Activated CD4-positive, alpha-beta T cell treated with anti-CD3 and anti-CD28 coated beads, Interleukin-2, amount 50 U/mL, for 16 hours (primary cell): ENCODE data around the gene TRIM21.
"Not testable (repeated sequence)": the region's sequence is repeated elsewhere in the genome, so short reads cannot be mapped to it uniquely, and the experiment has no call there.

Experiments used
- DNase-seq: peaks from one replicate; pipeline ENCODE4 v3.0.0-alpha.2; 2020

Gene TRIM21

DNA sequence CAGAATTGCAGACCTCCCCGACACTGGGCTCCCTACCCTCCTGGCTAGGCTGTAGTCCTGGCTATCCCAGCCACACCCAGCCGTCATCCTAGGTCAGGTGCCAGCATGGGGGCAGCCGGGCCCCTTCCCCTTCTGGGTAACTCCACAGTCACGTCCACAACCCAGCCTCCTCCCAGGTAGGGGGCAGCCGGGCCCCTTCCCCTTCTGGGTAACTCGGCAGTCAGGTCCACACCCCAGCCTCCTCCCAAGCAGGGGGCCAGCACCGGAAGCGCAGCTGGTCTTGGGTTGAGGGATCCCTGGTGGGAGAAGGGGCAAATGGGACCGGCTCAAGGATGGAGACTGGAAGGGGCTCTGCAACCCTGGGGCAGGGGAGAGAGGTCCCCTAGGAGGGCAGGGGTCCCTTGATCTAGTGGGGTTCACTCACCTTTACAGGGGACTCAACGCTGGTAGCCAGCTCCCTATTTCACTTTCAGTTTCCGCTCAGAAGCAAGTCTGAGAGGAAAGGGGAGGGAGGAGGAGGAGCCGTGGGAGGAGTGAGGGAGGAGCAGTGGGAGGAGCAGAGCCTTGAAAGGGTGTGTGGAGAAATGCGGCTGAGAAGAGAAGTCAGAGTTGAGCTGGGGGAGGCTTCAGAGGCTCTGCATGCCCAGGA lies at the start of gene TRIM21:
Gene TRIM21 (minus strand): TSS at position 494 of the 649 bp plus-strand sequence. CDS start 3,293 bp downstream, outside the sequence.
- peak; percentile 91 for DNase-seq

DNA sequence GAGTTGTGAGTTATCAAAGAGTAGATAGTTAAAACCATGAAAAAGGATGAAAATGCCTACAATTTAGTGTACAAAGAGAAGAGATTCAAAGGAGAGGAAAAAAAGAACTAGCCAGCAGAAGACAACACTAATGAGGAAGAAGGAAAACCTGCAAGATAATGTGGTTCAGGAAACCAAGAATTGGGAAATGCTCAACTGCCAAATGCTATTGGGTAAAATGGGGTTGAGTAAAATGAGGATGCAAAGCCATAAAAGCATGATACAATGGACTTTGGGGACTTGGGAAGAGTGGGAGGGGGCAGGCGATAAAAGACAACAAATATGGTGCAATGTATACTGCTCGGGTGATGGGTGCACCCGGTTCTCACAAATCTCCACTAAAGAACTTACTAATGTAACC lies 48.0 kb upstream of the TRIM21 start:
- DNase-seq = no peak

DNA sequence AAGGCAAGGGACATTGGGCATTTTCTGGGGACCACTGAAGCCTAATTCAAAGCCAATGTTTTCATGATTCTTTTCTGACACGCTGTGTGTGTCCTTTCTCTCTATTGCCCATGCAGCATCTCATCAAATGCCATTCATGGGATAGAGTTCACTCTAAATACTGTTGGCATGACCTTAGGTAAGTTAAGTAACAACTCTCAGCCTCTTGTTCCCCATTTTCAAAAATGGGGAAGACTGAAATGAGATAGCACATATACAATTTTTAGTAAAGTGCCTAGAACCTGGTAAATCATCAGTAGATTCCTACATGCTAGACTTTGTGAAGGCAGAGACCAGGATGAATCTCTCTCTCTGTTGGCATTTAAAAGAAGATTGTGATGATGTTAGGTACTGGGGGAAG lies 42.9 kb upstream of the TRIM21 start:
- no peak for DNase-seq

DNA sequence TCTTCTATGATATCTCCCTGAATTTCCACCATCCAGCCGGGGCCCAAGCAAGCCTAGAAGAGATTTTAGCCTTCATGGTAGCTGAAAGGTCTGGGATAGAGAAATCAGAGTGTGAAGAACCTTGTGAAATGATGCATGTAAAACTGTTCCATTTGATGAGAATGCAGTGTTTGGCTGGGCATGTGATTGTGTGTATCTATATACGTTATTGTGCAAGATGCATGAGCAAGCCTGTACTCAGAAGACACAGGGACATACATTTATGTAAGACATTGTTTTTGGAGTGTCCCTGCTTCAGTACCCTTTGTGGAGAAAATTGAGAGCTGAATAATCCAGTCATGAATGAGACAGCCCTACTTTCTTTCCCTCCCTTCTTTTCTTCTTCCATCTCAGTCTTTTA lies 40.4 kb upstream of the TRIM21 start:
- DNase-seq = no peak

DNA sequence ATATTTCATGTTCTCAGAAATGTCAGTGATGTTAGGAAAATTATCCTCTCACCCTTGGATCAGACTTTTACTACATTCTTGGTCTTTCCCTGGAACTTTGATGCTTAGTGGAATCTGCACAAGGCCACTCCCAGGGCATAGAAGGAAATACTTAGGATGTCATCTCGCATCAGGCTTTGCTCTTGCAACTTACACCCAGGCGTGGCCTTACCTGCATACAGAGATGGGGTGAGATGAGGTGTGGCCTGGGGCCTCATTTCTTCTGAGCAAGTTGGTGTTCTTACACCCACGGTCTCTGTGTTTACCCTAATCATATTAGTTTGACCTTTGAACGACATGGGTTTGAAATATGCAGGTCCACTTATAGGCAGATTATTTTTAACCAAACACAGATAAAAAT lies 36.5 kb upstream of the TRIM21 start:
- DNase-seq = no peak

DNA sequence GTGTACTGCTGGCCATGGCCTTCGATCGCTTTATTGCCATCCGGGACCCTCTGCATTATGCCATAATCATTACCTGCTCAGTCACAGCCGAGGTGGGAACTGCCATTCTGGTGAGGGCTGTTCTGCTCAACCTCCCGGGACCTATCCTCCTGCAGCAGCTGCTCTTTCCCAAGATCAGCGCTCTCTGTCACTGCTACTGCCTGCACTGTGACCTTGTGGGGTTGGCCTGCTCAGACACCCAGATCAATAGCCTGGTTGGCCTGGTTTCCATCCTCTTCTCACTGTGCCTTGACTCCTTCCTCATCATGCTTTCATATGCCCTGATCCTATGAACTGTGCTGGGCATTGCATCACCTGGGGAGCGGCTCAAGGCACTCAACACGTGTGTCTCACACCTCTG lies 24.9 kb upstream of the TRIM21 start:
- no peak for DNase-seq

DNA sequence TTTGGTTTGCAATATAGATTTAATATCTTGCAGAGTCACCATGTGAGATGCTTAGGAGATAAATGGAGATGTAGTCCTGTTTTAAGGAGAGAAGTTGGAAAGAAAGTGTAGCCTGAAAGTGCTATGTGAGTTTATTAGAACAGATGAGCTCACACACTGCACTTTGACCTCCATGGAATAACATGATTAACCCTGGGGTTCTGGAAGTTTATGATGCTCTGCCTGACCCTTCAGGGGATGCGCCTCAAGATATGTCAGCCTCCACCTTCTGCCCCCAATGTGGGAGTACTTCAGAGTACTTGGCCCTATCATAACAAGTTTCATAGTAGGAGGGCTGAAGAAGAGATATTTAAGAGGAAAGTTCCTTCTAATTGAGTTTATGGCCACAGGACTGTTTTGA lies 23.3 kb upstream of the TRIM21 start:
- no peak for DNase-seq

DNA sequence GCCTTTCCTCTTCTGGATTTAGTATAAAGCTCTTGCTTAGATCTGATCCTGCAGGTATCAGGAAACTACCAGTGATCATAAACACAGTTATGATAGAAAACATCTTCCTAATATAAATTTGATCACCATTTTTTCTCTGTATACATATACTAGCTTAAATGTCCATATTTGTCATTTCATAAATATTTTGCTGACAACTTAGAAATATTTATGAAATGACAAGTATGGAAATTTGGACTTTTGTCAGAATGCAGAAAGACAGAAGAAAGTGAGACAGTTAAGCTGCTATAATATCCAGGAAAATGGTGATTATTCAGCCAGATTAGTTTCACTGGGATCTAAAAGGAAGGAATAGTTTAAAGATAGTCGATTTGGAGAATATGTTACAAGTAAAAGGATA lies 22.8 kb upstream of the TRIM21 start:
- DNase-seq = no peak

DNA sequence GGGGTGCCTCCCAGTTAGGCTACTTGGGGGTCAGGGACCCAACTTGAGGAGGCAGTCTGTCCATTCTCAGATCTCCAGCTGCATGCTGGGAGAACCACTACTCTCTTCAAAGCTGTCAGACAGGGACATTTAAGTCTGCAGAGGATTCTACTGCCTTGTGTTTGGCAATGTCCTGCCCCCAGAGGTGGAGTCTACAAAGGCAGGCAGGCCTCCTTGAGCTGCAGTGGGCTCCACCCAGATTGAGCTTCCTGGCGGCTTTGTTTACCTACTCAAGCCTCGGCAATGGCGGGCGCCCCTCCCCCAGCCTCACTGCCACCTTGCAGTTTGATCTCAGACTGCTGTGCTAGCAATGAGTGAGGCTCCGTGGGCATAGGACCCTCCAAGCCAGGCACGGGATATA lies 12.7 kb upstream of the TRIM21 start:
- DNase-seq = not testable (repeated sequence)

DNA sequence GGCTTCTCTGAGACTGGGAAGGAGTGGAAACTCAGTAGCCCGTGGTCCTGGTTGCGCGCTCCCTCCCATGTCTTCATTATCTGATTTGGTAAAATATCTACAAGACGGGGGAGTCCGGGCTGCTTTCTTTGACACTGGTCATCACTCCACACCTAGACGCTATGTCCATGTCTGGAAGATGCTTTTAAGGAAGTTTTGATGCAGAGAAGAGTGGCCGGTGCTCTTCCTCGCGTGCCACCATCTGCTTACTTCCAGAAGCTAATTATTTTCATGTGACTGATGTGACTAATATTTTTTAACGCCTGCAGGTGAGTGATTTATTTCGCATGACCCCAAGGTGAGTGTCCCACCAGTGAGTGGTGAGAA lies 339 bp upstream of the TRIM21 start:
- DNase-seq = no peak

DNA sequence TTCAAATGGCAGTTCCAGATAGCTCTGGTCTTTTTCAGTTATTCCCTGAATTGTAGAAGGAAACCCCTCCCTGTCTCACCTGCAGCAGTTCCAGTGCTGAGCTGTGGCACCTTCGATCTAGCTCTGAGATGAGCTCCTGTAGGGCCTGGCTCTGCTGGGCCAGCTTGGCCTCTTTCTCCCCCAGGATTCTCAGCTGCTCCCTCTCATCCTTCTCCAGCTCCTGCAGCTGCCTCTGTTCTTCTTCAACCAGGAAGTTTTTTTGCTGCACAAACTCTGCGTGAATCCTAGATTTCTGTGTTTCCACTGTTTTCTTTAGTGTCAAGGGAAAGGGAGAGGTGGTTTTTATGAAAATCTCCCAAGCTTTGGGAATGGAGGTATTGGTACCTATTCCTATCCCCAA lies 5.3 kb downstream of the TRIM21 start:
- DNase-seq = no peak

DNA sequence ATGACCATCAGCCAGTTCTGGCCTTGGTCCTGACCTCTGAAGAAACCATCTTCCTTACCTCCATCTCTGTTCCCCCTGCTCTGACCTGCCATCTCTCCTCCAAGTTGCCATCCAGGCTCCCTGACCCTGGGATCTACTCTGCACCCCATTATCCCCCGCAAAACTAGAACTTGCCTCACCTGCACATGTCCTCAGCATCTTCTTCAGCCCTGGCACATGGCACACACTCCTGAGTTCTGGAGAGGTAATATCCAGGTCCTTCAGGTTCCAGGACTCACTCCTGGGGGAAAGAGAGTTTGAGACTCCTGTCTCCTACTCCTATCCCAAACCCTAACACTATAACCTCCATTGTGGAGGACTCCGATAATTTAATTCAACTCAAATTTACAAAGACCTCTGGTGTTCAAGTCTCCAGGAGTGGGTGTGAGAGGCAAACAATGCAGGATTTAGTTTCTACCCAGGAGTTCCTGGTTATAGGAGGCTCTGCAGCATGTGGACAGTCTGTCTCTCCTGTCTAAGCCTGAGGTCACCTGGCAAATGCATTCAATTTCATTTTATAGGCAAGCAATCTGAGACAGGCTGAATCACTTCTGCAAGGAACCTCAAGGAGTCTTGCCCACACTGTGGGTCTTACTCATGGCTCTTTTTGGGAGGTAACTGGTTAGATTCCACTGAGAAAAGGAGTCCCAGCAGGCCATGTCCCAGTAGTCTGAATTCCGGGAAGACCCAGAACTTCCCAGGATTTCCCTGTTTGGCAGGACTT lies 7.3 kb downstream of the TRIM21 start:
- no peak for DNase-seq

DNA sequence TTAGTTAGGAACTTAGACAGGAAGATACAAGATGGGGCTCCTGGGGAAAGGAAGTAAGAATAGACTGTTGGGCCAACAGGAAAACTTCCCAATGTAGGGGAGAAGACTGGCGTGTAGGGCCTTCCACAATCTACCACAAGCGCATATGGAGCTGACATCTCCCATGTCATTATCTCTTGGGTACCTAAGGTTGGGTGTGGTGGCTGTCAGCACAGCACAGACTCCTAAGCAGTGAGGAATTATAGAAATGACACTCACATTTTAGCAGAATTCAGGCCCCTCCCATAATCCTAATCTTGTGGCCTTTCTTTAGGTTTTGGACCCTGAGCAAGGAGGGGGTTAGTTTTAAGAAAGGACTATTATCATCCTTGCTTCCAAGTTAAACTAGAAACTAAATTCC lies 11.6 kb downstream of the TRIM21 start:
- no peak for DNase-seq

DNA sequence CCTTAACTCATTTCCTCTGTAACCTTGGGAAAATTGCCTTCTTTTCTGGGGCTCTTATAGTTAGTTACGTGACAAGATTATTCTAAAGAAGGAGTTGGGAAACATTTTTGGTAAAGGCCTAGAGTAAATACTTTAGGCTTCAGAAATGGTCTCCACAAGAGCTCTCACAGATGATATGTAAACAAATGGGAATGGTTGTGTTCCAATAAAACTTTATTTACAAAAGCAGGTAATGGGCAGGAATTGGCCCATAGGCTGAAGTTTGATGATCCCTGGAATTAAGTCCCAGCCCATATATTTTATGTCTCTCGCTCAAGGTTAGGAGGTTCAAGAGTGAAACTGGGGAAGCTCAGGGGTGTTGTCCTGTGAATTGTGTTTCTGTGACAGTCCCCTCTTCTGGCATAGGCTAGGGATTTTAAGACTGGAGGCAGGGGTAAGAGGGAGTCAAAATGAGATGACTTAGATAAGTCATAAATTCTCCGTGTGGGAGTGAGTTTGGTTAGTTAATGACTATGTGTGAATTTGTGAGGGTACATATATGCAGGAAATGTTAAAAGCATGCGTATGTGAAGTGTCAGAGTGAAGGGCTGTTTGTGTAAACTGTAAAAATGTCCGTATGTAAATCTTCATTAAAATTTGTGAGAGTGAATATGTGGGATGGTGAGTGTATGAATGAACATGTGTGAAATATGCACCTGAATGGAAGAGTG lies 17.9 kb downstream of the TRIM21 start:
- DNase-seq = peak; percentile 28

DNA sequence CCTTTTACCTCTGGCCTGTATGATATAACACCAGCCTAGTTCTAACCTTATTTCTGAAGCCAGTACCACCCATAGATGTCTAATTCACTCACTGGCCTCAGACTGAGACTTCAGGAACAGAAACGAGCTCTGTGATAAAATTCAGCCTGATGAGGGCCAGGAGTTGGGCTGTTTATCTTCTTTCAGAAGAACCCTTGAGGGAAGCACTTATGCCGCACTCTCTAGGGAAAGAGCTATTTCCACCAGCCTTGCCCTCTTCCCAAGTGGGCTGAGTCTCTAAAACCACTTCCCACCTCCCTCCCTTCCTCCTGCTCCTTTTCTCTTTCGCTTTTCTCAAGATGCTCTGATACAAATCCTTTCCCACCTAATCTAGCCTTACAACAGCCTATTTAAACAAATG lies 23.3 kb downstream of the TRIM21 start:
- no peak for DNase-seq

DNA sequence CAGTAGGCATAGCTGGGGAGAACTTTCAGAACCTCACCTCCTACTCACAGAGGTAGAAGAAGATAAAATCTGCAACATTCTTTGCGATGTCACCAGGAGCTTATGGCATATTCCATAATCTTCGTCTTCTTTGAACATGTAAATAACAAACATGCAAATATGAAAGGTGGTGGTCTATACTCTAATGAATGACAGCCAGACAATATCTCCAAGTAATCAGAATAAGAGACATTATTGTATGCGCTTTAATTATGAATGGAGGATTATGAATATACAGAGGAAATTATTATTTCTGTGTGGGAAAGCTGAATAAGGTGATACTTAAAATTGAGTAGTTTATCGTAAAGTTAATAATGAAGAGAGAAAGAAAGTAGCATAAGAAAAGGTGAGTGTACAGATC lies 25.2 kb downstream of the TRIM21 start, which contains the start of gene OR52B4:
Gene OR52B4 (minus strand): TSS at position 101 of the 400 bp plus-strand sequence. CDS start 91 bp downstream, at position 10.
- no peak for DNase-seq

DNA sequence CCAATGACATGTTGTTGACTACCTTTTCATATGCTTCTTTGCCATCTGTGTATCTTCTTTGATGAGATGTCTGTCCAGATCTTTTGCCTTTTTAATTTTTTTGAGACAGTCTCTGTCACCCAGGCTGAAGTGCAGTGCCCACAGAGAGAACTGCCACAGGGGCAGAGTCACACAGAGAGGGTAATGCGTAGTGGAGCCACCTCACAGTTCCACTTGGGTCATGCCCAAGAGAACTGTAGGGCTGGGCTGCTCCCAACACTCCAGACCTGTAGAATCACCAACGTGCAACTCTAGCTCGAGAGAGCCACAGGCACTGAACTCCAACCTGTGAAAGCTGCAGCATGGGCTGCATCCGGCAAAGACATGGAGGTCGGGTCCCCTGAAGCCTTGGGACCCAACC lies 45.4 kb downstream of the TRIM21 start:
- DNase-seq = not testable (repeated sequence)

DNA sequence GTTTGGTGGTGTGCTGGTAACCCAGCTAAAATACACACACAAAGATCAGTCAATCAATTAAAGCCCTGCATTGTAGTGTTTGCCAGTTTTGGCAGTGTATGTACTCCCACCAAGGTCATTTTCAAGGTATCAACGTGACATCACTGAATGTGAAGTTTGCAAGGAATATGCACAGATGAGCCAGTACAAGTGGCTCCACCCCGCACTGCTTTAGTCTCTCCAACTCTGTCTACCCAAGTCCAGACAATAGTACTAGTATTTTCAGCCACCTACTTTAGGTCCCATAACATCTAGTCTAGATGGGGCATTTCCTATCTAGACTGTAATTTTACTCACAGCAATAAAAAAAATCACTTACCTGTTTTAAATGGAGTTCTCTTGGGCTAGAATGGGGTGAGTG lies 48.1 kb downstream of the TRIM21 start:
- not testable (repeated sequence) for DNase-seq
